K562 treated with DMSO at 1 percent for 12 hours (cell line): ENCODE data around the gene HACL1. TPM values are rescaled to one million over a fixed set of nuclear protein-coding genes. Genes with fewer than 3 reads are reported as not detected.

ENCODE experiments used
- total RNA-seq: library from RNA; unstranded; fragments of 300-600 nt; gene quantifications from 2 replicates; pipeline ENCODE4 v1.2.3, GENCODE V29; 2022; ENCODE audit not compliant: insufficient read depth

Gene HACL1
- total RNA-seq = 35.9 and 52.5 TPM in 2 replicates

DNA sequence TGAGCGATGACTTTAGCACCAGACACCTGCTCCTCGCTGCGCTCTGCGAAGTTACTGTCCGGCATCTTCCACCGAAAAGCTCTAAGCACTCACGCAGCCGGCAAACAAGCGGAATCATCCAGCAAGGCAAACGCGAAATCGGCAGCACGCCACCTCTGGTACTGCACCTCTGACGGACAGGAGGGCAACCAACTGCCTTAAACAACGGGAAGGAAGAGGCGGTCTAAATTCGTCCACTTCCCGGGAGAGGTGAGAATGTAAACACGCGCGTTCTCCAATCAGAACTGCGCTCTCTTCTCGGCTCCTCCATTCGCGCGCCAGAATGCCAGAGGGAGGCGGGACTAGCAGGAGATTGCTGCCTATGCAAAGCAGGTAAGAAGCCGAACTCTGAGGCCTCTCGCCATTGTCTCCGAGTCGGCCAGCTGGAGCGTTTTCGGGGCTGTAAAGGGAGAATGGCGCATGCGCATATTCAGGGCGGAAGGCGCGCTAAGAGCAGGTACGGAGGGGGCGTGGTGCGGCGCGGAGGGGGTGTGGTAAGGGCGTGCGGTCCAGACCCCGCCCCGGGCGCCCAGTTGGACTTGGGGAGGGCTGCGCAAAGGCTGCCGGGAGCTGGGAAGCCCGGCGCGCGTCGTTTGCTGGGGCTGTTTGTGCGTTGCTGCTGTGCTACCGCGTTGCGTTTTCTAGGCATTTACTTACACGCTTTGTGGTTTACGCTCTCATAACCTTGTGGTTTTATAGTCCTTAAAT is at the start of gene HACL1, which contains the start of gene BTD:
TSS of gene HACL1 (minus strand) at position 171 of the 747 bp plus-strand sequence. CDS start at position 65, 106 bp downstream.
TSS of gene BTD (plus strand) at position 347 of the 747 bp plus-strand sequence. CDS start 33,695 bp downstream, outside the sequence.

DNA sequence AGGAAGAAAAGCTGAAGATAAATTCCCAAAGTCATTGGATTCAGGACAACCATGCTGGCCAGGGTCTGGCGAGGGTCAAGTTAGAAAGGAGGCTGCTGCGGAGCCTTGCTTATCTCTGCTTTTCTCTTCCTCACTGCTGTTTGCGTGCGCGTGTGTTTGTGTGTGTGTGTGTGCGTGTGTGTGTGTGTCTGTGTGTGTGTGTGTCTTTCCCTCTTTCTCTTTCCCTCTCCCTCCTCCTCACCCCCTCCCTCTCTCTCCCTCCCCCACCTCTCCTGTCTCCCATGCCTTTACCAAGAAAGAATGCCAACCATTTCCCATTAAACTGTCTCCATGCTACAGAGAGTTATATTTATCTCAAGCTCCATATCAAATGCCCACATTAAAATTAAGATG is 79.8 kb downstream of the HACL1 start, which contains the start of gene COLQ:
TSS of gene COLQ (minus strand) at position 134 of the 393 bp plus-strand sequence. CDS start at position 53, 81 bp downstream.

Other genes starting within 250 kb of the HACL1 start
- 10.1 and 23.3 TPM in 2 replicates for gene METTL6, start 174.0 kb downstream of the HACL1 start, total RNA-seq
- 7.8 and 19.8 TPM in 2 replicates for gene EAF1, start 174.0 kb downstream of the HACL1 start, total RNA-seq
- gene COLQ, start 79.9 kb downstream of the HACL1 start, total RNA-seq = 1.2 TPM in 1 of 2 replicates, not detected in the other
- 8.6 and 11.5 TPM in 2 replicates for gene BTD, start 176 bp upstream of the HACL1 start, total RNA-seq
- 5.7 and 28.6 TPM in 2 replicates for gene ANKRD28, start 196.4 kb upstream of the HACL1 start, total RNA-seq